Measurements from ENCODE around the gene KDM8. TPM values are rescaled to one million over a fixed set of nuclear protein-coding genes. Genes with fewer than 3 reads are reported as not detected.

Gene KDM8
- total and polyA plus RNA-seq, 9 of the 15 experiments (the other 6 are each of a cell fraction or from before 2014, with no cell fraction given): 0.61 to 9.1 (median 5.4) TPM

DNA sequence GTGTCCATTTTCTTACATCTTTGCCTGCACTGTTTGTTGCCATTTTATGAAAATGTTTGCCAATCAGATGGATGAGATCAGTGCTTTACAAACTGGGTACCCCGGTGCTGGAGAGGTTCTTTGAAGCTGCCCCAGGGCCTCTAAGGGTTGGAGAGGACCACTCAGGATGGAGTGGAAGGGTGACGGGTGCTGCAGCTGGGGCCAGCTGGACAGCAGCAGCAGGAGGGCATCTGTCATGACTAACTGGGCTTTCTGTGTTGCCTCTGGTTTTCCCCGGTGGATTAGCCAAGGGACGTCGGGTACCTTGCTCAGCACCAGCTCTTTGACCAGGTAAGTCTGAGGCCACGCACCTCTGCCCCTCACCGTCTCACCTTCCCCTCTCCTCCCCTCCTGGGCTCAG is 12.3 kb downstream of the KDM8 start:
- Histone ChIP-seq H3K27ac (ENCODE audit: extremely low read depth, low read depth, low read length) (no peak overlapping the region), H3K27me3 (ENCODE audit: control insufficient read depth in 2 of 2, insufficient read depth in 2 of 2, low read length in 2 of 2) (no peaks in the 10 kb centered on the region), H3K36me3 (ENCODE audit: control insufficient read depth, insufficient read depth, low read length) (peaks cover 18% of the 10 kb centered on the region; the same call in 1 of the 3 replicates), H3K4me3 (no peak overlapping the region), H3K9me3 (replicated peaks; ENCODE audit: control insufficient read depth, insufficient read depth, low read depth, low read length) (no peaks in the 10 kb centered on the region), H2AFZ (ENCODE audit: low read depth, low read length) (no peak overlapping the region), H3K4me2 (ENCODE audit: insufficient read depth, low read length) (no peak overlapping the region), H3K4me1 (replicated peaks in 1 of 2; ENCODE audit: control insufficient read depth in 2 of 2, insufficient read depth in 2 of 2, low read length in 2 of 2) (no peaks in the 10 kb centered on the region; a peak in 1 of 5 replicates), H3K9ac (ENCODE audit: insufficient read depth in 1 of 2, low read depth in 2 of 2, low read length in 2 of 2) (no peak overlapping the region), H3K79me2 (ENCODE audit: control insufficient read depth, insufficient read depth, low read length) (no peaks in the 10 kb centered on the region), H4K20me1 (replicated peaks; ENCODE audit: control insufficient read depth, insufficient read depth, low read length) (0 out of 2 replicates have a peak, but pooled peaks cover 3% of the 10 kb centered on the region), H3K9me1 (ENCODE audit: control insufficient read depth, insufficient read depth, low read length) (no peaks in the 10 kb centered on the region)
- 78% methylated on average over 6 of the region's 7 CpGs for WGBS (ENCODE audit: insufficient coverage, low coverage, missing lambda C conversion rate)
- in situ Hi-C loops (cut with MboI): no loop called here
- FAIRE-seq (no peak), DNase-seq (ENCODE audit: extremely low read depth in 1 of 4, low spot score in 3 of 4) (no peak), ATAC-seq (no peak)
- ChIA-PET CTCF (ENCODE audit: low intra/inter-chr PET ratio) (no interaction called here), POLR2A (no interaction called here)
- TF ChIP-seq RFX7 (CRISPR knock-in tag; IDR thresholded peaks at IDR 0.05) (no peak), RBM25 (IDR thresholded peaks at IDR 0.05; ENCODE audit: low read depth, low read length, severe bottlenecking) (peak; percentile 71), POU5F1 (IDR thresholded peaks at IDR 0.05; ENCODE audit: borderline replicate concordance, low read depth, low read length, partially characterized antibody) (no peak)
- intact Hi-C loops (cut with micrococcal nuclease): no loop called here
- no TSS peak for BruUV-seq (replicated peaks)

DNA sequence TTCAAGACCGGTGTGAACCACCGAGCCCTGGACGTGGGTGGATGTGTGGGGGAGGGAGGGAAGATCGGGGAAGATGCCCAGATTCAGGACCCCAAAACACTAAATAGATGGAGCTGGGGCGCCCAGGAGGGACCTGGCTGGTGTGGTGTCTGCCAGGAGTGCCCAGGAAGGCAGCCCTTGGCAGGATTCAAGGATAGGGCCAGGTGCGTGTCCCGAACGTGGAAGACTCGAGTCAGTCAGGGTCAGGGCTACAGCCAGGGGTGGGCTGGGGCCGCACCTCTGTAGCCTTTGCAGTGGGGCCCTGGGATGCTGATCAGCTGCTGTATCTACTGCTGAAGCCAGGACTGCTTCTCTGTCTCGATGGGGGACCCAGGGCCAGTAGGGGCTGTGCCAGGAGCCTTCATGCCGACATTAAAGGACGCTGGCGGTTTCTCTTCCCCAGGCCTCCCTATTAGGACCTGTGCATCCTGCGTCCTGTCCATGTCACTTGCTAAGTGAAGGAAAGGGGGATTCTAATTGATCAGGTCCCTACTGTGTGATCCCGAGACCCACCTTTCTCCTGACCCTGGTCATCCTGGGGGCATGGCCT is 13.1 kb downstream of the KDM8 start:
- DNase-seq (ENCODE audit: extremely low read depth in 1 of 4, low spot score in 3 of 4): no peak
- Histone ChIP-seq H3K9me1 (ENCODE audit: control insufficient read depth, insufficient read depth, low read length) (no peaks in the 10 kb centered on the region), H3K4me1 (replicated peaks in 1 of 2; ENCODE audit: control insufficient read depth in 2 of 2, insufficient read depth in 2 of 2, low read length in 2 of 2) (no peaks in the 10 kb centered on the region; a peak in 1 of 5 replicates), H3K36me3 (ENCODE audit: control insufficient read depth, insufficient read depth, low read length) (peaks cover 13% of the 10 kb centered on the region; the same call in 1 of the 3 replicates), H3K79me2 (ENCODE audit: control insufficient read depth, insufficient read depth, low read length) (no peaks in the 10 kb centered on the region), H3K9ac (ENCODE audit: insufficient read depth in 1 of 2, low read depth in 2 of 2, low read length in 2 of 2) (no peak overlapping the region), H3K27me3 (ENCODE audit: control insufficient read depth in 2 of 2, insufficient read depth in 2 of 2, low read length in 2 of 2) (no peaks in the 10 kb centered on the region), H3K9me3 (replicated peaks; ENCODE audit: control insufficient read depth, insufficient read depth, low read depth, low read length) (no peaks in the 10 kb centered on the region), H3K27ac (ENCODE audit: extremely low read depth, low read depth, low read length) (no peak overlapping the region), H3K4me2 (ENCODE audit: insufficient read depth, low read length) (no peak overlapping the region), H4K20me1 (replicated peaks; ENCODE audit: control insufficient read depth, insufficient read depth, low read length) (0 out of 2 replicates have a peak, but pooled peaks cover 3% of the 10 kb centered on the region), H2AFZ (ENCODE audit: low read depth, low read length) (no peak overlapping the region), H3K4me3 (no peak overlapping the region)
- ATAC-seq: no peak
- FAIRE-seq: no peak
- no TSS peak for BruUV-seq (replicated peaks)
- CTCF ChIA-PET (ENCODE audit: low intra/inter-chr PET ratio): no interaction called here
- POLR2A ChIA-PET: interaction anchor here (0.7 to 1.4 kb wide), 2 partner anchors 11 to 13 kb away, joined by 3 to 4 read pairs; partner anchors contain the start of gene KDM8
- WGBS (ENCODE audit: insufficient coverage, low coverage, missing lambda C conversion rate): 90% methylated on average over 15 of the region's 16 CpGs
- in situ Hi-C loops (cut with MboI) (no loop called here), intact Hi-C loops (cut with micrococcal nuclease) (no loop called here)
- no peak for TF ChIP-seq ZNF263 (CRISPR knock-in tag; IDR thresholded peaks at IDR 0.05; ENCODE audit: borderline replicate concordance)
- TF ChIP-seq REST (IDR thresholded peaks at IDR 0.05; ENCODE audit: borderline replicate concordance): no peak
- TF ChIP-seq REST (CRISPR knock-in tag; IDR thresholded peaks at IDR 0.05; ENCODE audit: low read depth): no peak
- no peak for TF ChIP-seq NCOA6 (IDR thresholded peaks at IDR 0.05)

Data from K562 (cell line).